T-helper 1 cell (primary cell): ENCODE data around the gene LCN15.
A peak's percentile ranks its signal among the peaks of the same experiment; 100 is the strongest.
"Not testable (repeated sequence)": the region's sequence is repeated elsewhere in the genome, so short reads cannot be mapped to it uniquely, and the experiment has no call there.

Experiments used
- DNase-seq, 5 donors: peaks; one replicate each; pipeline ENCODE4 v3.0.0-alpha.2; 2012 to 2020

Gene LCN15

GRCh38 chr9:136794281-136794999 is 30.1 kb upstream of the LCN15 start:
- no peak for DNase-seq

GRCh38 chr9:136793086-136793946 is 29.0 kb upstream of the LCN15 start:
- no peak for DNase-seq

- no peak for DNase-seq
These were observed 28.2 kb upstream of the LCN15 start for GRCh38 chr9:136792321-136793085.

GRCh38 chr9:136791516-136792276 is 27.4 kb upstream of the LCN15 start:
- DNase-seq = peak; percentile 52 to 66 (median 62)

- peak; percentile 99 to 100 (median 100) for DNase-seq
These were observed 26.6 kb upstream of the LCN15 start, which contains the start of gene TMEM141 for GRCh38 chr9:136790640-136791515. Gene TMEM141, plus strand, starts transcription at chr9:136791344. Its CDS starts 27 bp downstream, at chr9:136791371.

GRCh38 chr9:136789523-136789937 is 25.2 kb upstream of the LCN15 start:
- no peak for DNase-seq

- not testable (repeated sequence) for DNase-seq
These were observed 24.6 kb upstream of the LCN15 start for GRCh38 chr9:136788644-136789522.

- DNase-seq = peak in 4 of 5 donors; percentile 50 to 73 (median 62)
These were observed 23.5 kb upstream of the LCN15 start for GRCh38 chr9:136787690-136788400.

- not testable (repeated sequence) for DNase-seq
These were observed 22.7 kb upstream of the LCN15 start for GRCh38 chr9:136786983-136787382.

GRCh38 chr9:136786451-136786850 is 22.1 kb upstream of the LCN15 start:
- DNase-seq = no peak

GRCh38 chr9:136785565-136786355 is 21.4 kb upstream of the LCN15 start:
- not testable (repeated sequence) for DNase-seq

- no peak for DNase-seq
These were observed 20.7 kb upstream of the LCN15 start for GRCh38 chr9:136784997-136785361.

GRCh38 chr9:136784249-136784996 is 20.1 kb upstream of the LCN15 start:
- no peak for DNase-seq

GRCh38 chr9:136782452-136782851 is 18.1 kb upstream of the LCN15 start:
- DNase-seq = no peak

GRCh38 chr9:136779808-136780207 is 15.5 kb upstream of the LCN15 start:
- no peak for DNase-seq

GRCh38 chr9:136777359-136777758 is 13.0 kb upstream of the LCN15 start:
- DNase-seq = no peak

GRCh38 chr9:136776947-136777346 is 12.6 kb upstream of the LCN15 start:
- DNase-seq = no peak

GRCh38 chr9:136775191-136775590 is 10.9 kb upstream of the LCN15 start:
- DNase-seq = no peak
